ENCODE data around the gene CREB5. TPM values are rescaled to one million over a fixed set of nuclear protein-coding genes. Genes with fewer than 3 reads are reported as not detected.

The CREB5 gene
- total and polyA plus RNA-seq, 2 of the 8 experiments (the other 6 are each of a cell fraction or from before 2014, with no cell fraction given) = 2.4 to 2.7 TPM

DNA sequence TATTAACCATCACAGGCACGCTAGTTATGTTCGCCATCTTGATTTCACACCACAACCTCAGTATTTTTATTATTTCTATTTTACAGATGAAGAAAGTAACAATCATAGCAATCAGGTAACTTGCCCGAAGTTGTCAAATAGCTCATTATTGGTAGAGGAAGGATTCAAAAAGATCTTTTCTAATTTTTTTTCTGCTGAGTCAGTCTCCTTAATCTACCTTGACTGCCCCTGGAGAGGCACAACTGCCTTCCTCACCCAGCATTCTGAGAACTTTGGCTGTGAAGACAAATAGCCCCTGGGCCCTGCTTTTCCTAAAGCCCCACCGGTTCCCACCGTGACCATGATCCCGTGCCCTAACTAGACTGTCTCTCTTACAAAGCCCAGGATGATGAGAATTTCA, 446.6 kb downstream of the CREB5 start (continued):
- TF ChIP-seq, protein P1, sequence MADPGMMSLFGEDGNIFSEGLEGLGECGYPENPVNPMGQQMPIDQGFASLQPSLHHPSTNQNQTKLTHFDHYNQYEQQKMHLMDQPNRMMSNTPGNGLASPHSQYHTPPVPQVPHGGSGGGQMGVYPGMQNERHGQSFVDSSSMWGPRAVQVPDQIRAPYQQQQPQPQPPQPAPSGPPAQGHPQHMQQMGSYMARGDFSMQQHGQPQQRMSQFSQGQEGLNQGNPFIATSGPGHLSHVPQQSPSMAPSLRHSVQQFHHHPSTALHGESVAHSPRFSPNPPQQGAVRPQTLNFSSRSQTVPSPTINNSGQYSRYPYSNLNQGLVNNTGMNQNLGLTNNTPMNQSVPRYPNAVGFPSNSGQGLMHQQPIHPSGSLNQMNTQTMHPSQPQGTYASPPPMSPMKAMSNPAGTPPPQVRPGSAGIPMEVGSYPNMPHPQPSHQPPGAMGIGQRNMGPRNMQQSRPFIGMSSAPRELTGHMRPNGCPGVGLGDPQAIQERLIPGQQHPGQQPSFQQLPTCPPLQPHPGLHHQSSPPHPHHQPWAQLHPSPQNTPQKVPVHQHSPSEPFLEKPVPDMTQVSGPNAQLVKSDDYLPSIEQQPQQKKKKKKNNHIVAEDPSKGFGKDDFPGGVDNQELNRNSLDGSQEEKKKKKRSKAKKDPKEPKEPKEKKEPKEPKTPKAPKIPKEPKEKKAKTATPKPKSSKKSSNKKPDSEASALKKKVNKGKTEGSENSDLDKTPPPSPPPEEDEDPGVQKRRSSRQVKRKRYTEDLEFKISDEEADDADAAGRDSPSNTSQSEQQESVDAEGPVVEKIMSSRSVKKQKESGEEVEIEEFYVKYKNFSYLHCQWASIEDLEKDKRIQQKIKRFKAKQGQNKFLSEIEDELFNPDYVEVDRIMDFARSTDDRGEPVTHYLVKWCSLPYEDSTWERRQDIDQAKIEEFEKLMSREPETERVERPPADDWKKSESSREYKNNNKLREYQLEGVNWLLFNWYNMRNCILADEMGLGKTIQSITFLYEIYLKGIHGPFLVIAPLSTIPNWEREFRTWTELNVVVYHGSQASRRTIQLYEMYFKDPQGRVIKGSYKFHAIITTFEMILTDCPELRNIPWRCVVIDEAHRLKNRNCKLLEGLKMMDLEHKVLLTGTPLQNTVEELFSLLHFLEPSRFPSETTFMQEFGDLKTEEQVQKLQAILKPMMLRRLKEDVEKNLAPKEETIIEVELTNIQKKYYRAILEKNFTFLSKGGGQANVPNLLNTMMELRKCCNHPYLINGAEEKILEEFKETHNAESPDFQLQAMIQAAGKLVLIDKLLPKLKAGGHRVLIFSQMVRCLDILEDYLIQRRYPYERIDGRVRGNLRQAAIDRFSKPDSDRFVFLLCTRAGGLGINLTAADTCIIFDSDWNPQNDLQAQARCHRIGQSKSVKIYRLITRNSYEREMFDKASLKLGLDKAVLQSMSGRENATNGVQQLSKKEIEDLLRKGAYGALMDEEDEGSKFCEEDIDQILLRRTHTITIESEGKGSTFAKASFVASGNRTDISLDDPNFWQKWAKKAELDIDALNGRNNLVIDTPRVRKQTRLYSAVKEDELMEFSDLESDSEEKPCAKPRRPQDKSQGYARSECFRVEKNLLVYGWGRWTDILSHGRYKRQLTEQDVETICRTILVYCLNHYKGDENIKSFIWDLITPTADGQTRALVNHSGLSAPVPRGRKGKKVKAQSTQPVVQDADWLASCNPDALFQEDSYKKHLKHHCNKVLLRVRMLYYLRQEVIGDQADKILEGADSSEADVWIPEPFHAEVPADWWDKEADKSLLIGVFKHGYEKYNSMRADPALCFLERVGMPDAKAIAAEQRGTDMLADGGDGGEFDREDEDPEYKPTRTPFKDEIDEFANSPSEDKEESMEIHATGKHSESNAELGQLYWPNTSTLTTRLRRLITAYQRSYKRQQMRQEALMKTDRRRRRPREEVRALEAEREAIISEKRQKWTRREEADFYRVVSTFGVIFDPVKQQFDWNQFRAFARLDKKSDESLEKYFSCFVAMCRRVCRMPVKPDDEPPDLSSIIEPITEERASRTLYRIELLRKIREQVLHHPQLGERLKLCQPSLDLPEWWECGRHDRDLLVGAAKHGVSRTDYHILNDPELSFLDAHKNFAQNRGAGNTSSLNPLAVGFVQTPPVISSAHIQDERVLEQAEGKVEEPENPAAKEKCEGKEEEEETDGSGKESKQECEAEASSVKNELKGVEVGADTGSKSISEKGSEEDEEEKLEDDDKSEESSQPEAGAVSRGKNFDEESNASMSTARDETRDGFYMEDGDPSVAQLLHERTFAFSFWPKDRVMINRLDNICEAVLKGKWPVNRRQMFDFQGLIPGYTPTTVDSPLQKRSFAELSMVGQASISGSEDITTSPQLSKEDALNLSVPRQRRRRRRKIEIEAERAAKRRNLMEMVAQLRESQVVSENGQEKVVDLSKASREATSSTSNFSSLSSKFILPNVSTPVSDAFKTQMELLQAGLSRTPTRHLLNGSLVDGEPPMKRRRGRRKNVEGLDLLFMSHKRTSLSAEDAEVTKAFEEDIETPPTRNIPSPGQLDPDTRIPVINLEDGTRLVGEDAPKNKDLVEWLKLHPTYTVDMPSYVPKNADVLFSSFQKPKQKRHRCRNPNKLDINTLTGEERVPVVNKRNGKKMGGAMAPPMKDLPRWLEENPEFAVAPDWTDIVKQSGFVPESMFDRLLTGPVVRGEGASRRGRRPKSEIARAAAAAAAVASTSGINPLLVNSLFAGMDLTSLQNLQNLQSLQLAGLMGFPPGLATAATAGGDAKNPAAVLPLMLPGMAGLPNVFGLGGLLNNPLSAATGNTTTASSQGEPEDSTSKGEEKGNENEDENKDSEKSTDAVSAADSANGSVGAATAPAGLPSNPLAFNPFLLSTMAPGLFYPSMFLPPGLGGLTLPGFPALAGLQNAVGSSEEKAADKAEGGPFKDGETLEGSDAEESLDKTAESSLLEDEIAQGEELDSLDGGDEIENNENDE (IDR thresholded peaks at IDR 0.05; ENCODE audit: insufficient replicate concordance, low read length) = no peak
- TF ChIP-seq CEBPB (IDR thresholded peaks at IDR 0.05; ENCODE audit: low read depth, low read length) = no peak
- TF ChIP-seq SP4 (IDR thresholded peaks at IDR 0.05; ENCODE audit: low read length) = no peak
